HepG2 (cell line): Measurements from ENCODE around the gene DIAPH1. TPM values are rescaled to one million over a fixed set of nuclear protein-coding genes. Genes with fewer than 3 reads are reported as not detected.

Experiments
- ATAC-seq: fragments of 200-7000 bp; cut with Tn5 transposase; 3 replicates; pipeline ENCODE4 v1.9.1; 2020; ENCODE audit warnings: mild to moderate bottlenecking, moderate library complexity
- BruUV-seq: library from RNA; stranded (reverse); fragments of 400-500 nt; replicated peaks from 2 replicates; lab custom pipeline; 2021; lab: Mats Ljungman, UMichigan
- CTCF ChIA-PET: fragments of 300-600 bp; formaldehyde crosslinking; extraction: SDS; loops from one replicate; lab custom pipeline; 2021; ENCODE audit warnings: low total read pairs, inconsistent platforms, low intra/inter-chr PET ratio; lab: Yijun Ruan, JAX
- POLR2A ChIA-PET: fragments of 350-600 bp; sonication (Branson Sonifier 250); formaldehyde crosslinking; loops from one replicate; lab custom pipeline; 2020; ENCODE audit warnings: antibody characterized with exemption, inconsistent platforms; lab: Yijun Ruan, JAX
- DNase-seq: peaks from one replicate; pipeline ENCODE4 v3.0.0-alpha.2; 2015; ENCODE audit warnings: low spot score
- FAIRE-seq: peaks from 3 replicates; lab custom pipeline; 2011; peaks lifted over from hg19 to GRCh38; lab: Jason Lieb, UNC
- H2AFZ ChIP-seq: one replicate; pipeline ENCODE4 v1.6.1; 2011; ENCODE audit warnings: low read length, inconsistent platforms
- H3K27ac ChIP-seq: fragments of 300-600 bp; 3 replicates; pipeline ENCODE4 v1.8.0; 2011; ENCODE audit warnings: mixed run types, mild to moderate bottlenecking, mixed read lengths, low read length, inconsistent platforms; ENCODE audit not compliant: insufficient read depth; ENCODE audit errors: extremely low read length
- H3K27me3 ChIP-seq, 2 experiments: fragments of 200-600 bp in 1 of 2; 2 replicates in 1 of 2; 3 replicates in 1 of 2; pipeline versions ENCODE4 v1.6.0 to v1.8.0; 2011; ENCODE audit warnings: low read length in 2 of 2, mild to moderate bottlenecking in 2 of 2, moderate library complexity in 2 of 2, inconsistent platforms in 1 of 2; ENCODE audit not compliant: insufficient read depth in 2 of 2, control insufficient read depth in 1 of 2
- H3K36me3 ChIP-seq, 2 experiments: fragments of 200-600 bp in 1 of 2; replicated peaks in 1 of 2; 2 replicates in 1 of 2; 3 replicates in 1 of 2; pipeline versions ENCODE4 v1.5.1 to v1.8.0; 2011; ENCODE audit warnings: low read length in 2 of 2, inconsistent platforms in 1 of 2; ENCODE audit not compliant: insufficient read depth in 2 of 2, control insufficient read depth in 1 of 2
- H3K4me1 ChIP-seq: 2 replicates; pipeline ENCODE4 v1.5.1; 2012; ENCODE audit warnings: low read length, inconsistent platforms; ENCODE audit not compliant: insufficient read depth
- H3K4me2 ChIP-seq: 2 replicates; pipeline ENCODE4 v1.6.0; 2011; ENCODE audit warnings: low read depth, low read length, inconsistent platforms
- H3K4me3 ChIP-seq, 3 experiments: fragments of 200-600 bp in 1 of 3; sonication (generic), shearing (Covaris generic) in 1 of 3; replicated peaks in 1 of 3; 2 replicates each; pipeline ENCODE4 v1.5.1; 2011 to 2016; ENCODE audit warnings: low read length in 3 of 3, inconsistent platforms in 2 of 3, low read depth in 2 of 3, mild to moderate bottlenecking in 2 of 3, control low read depth in 1 of 3, mixed read lengths in 1 of 3; ENCODE audit not compliant: insufficient read depth in 1 of 3
- H3K79me2 ChIP-seq: one replicate; pipeline ENCODE4 v1.6.1; 2011; ENCODE audit warnings: low read length, inconsistent platforms; ENCODE audit not compliant: insufficient read depth
- H3K9ac ChIP-seq: 2 replicates; pipeline ENCODE4 v1.6.0; 2011; ENCODE audit warnings: mild to moderate bottlenecking, low read depth, low read length, inconsistent platforms; ENCODE audit not compliant: insufficient read depth
- H3K9me3 ChIP-seq: 2 replicates; pipeline ENCODE4 v1.5.1; 2012; ENCODE audit warnings: mild to moderate bottlenecking, low read length
- H4K20me1 ChIP-seq: 2 replicates; pipeline ENCODE4 v1.6.0; 2011; ENCODE audit warnings: inconsistent platforms, mild to moderate bottlenecking, low read length, moderate library complexity; ENCODE audit not compliant: insufficient read depth
- ELF4 ChIP-seq: sonication (generic); formaldehyde crosslinking; IDR thresholded peaks from 2 replicates; pipeline ENCODE4 v1.5.0; 2020; ENCODE audit warnings: missing genetic modification reagents, mild to moderate bottlenecking, moderate library complexity, borderline replicate concordance
- FLYWCH1 ChIP-seq: sonication (generic); formaldehyde crosslinking; IDR thresholded peaks from 2 replicates; pipeline ENCODE4 v1.8.1; 2023; ENCODE audit warnings: mild to moderate bottlenecking, missing genetic modification reagents
- NFYB ChIP-seq: sonication (generic); formaldehyde crosslinking; IDR thresholded peaks from 2 replicates; pipeline ENCODE4 v1.4.0; 2020; ENCODE audit warnings: missing genetic modification reagents
- ZEB1 ChIP-seq: IDR thresholded peaks from 2 replicates; pipeline ENCODE4 v1.6.1; 2012; ENCODE audit warnings: mild to moderate bottlenecking, low read depth, inconsistent platforms; ENCODE audit not compliant: insufficient replicate concordance
- ZNF567 ChIP-seq: sonication (generic); formaldehyde crosslinking; IDR thresholded peaks from 2 replicates; pipeline ENCODE4 v1.8.1; 2023; ENCODE audit warnings: mild to moderate bottlenecking, missing genetic modification reagents, borderline replicate concordance
- WGBS: methylation state at CpG from one replicate; pipeline ENCODE4 v1.1.6; 2017; ENCODE audit warnings: low lambda C conversion rate; 5-methylcytosine and 5-hydroxymethylcytosine counted together
- in situ Hi-C: cut with HindIII; loops from 2 replicates; pipeline ENCODE4 v1.10.0; 2017; ENCODE audit warnings: low pct_unique_long_range_greater_than_20kb; ENCODE audit not compliant: extremely low pct_ligation_motif_present
- intact Hi-C: fragments of 100-400 bp; cut with micrococcal nuclease; formaldehyde crosslinking; loops from one replicate; pipeline ENCODE4 v1.10.0; 2022; ENCODE audit not compliant: unreplicated experiment
- polyA plus RNA-seq, 8 experiments: library from polyadenylated mRNA; depleted of rRNA in 3 of 8; stranded (reverse) in 7 of 8; unstranded in 1 of 8; fragments of >200 nt; fragmentation: Illumina TruSeq in 4 of 8; extraction: Trizol in 4 of 8; gene quantifications; 2 replicates each; pipeline versions ENCODE4 v1.2.1 to v1.2.3, GENCODE V29; 2011 to 2016; ENCODE audit warnings: low read depth in 4 of 8, missing spikeins in 1 of 8, mixed read lengths in 1 of 8; ENCODE audit not compliant: insufficient read depth in 1 of 8
- total RNA-seq, 5 experiments: library from RNA; depleted of rRNA; stranded (reverse); fragments of >200 nt; fragmentation: Illumina TruSeq; extraction: Trizol; gene quantifications; 2 replicates each; pipeline ENCODE4 v1.2.3, GENCODE V29; 2016; ENCODE audit warnings: low read depth in 1 of 5

The DIAPH1 gene
- total and polyA plus RNA-seq, 2 of the 13 experiments (the other 11 are each of a cell fraction or from before 2014, with no cell fraction given), result 25.1 to 33.9 TPM

DNA sequence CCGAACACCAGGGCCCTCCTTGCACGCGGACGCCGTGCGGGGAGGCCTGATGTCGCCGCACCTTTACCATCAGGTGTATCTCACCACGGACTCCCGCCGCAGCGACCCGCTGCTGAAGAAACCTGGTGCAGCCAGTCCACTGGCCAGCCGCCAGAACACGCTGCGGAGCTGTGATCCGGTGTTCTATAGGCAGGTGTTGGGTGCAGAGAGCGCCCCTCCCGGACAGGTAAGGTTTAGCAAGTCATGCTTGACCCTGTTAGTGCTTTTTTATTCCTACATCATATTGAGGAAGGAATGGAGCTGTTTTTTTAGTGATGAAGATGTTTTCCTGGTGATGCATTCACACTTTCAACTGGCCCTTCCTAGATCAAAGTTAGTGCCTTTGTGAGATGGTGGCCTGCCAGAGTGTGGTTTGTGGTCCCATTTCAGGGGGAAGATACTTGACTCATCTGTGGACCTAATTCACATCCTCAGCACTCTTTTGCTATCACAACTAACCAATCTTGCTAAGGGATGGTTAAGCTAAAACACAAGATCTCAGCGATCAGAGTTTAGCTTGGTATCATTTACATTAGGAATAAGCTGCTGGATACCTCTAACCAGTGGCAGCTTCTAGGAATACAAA is 140.4 kb downstream of the DIAPH1 start:
- peaks cover 1 to 8% of the 10 kb centered on the region in 2 experiments; a peak in 1 of 5 replicates for H3K27me3 ChIP-seq
- H3K4me2 ChIP-seq, result no peak overlapping the region
- no peaks in the 10 kb centered on the region for H3K9me3 ChIP-seq
- H3K27ac ChIP-seq, result no peak overlapping the region
- CTCF ChIA-PET, result no interaction called here
- no peaks in the 10 kb centered on the region for H4K20me1 ChIP-seq
- H3K4me1 ChIP-seq, result no peaks in the 10 kb centered on the region
- H3K36me3 ChIP-seq, result no peaks in the 10 kb centered on the region
- POLR2A ChIA-PET, result no interaction called here
- H3K4me3 ChIP-seq, result no peak overlapping the region
- no TSS peak for BruUV-seq
- no peak for FAIRE-seq
- intact Hi-C loops, result no loop called here
- no peaks in the 10 kb centered on the region for H3K79me2 ChIP-seq
- no peak for ATAC-seq
- in situ Hi-C loops, result no loop called here
- H2AFZ ChIP-seq, result no peak overlapping the region
- 79% methylated on average over 20 of the region's 20 CpGs for WGBS
- DNase-seq, result no peak
- TF ChIP-seq ZEB1 (peak; percentile 73), NFYB (CRISPR knock-in tag) (no peak)
- no peak overlapping the region for H3K9ac ChIP-seq

GRCh38 chr5:141477815-141478214 is 141.0 kb downstream of the DIAPH1 start:
- no TSS peak for BruUV-seq
- H2AFZ ChIP-seq, result no peak overlapping the region
- in situ Hi-C loops, result no loop called here
- TF ChIP-seq ELF4 (CRISPR knock-in tag) (no peak), FLYWCH1 (CRISPR knock-in tag) (no peak), ZNF567 (no peak)
- TF ChIP-seq, all 625 proteins: peak for 0
- no peak for ATAC-seq
- no peak overlapping the region for H3K4me2 ChIP-seq
- H3K4me1 ChIP-seq, result no peaks in the 10 kb centered on the region
- 31% methylated on average over 12 of the region's 13 CpGs for WGBS
- H3K9me3 ChIP-seq, result no peaks in the 10 kb centered on the region
- H4K20me1 ChIP-seq, result no peaks in the 10 kb centered on the region
- H3K79me2 ChIP-seq, result no peaks in the 10 kb centered on the region
- peaks cover 1 to 8% of the 10 kb centered on the region in 2 experiments; a peak in 1 of 5 replicates for H3K27me3 ChIP-seq
- H3K27ac ChIP-seq, result no peak overlapping the region
- DNase-seq, result no peak
- H3K36me3 ChIP-seq, result no peaks in the 10 kb centered on the region
- FAIRE-seq, result no peak
- H3K4me3 ChIP-seq, result no peak overlapping the region
- ChIA-PET CTCF (no interaction called here), POLR2A (no interaction called here)
- no peak overlapping the region for H3K9ac ChIP-seq
- intact Hi-C loops, result no loop called here
